Suprapubic skin (tissue), 4 donors: ENCODE data around the gene CASQ2.

Experiments
- EP300 ChIP-seq: sonication (generic); formaldehyde crosslinking; IDR thresholded peaks from one replicate; pipeline ENCODE4 v1.6.1; 2017; ENCODE audit warnings: antibody characterized with exemption
- POLR2A ChIP-seq, 2 donors: fragments of 450-650 bp; IDR thresholded peaks; one replicate each; pipeline ENCODE4 v1.6.1; 2017; ENCODE audit warnings: antibody characterized with exemption in 2 of 2, mild to moderate bottlenecking in 2 of 2, moderate library complexity in 2 of 2
- POLR2AphosphoS5 ChIP-seq, 3 donors: sonication (generic); formaldehyde crosslinking; IDR thresholded peaks; one replicate each; pipeline ENCODE4 v1.6.1; 2017; ENCODE audit warnings: antibody characterized with exemption in 3 of 3
- TF ChIP-seq, protein P1 (sequence below), 2 donors: fragments of 200-600 bp in 1 of 2; fragments of 450-650 bp in 1 of 2; sonication (generic) in 1 of 2; IDR thresholded peaks; one replicate each; pipeline ENCODE4 v1.5.1; 2016 to 2019; ENCODE audit warnings: antibody characterized with exemption in 2 of 2, mild to moderate bottlenecking in 1 of 2, moderate library complexity in 1 of 2

DNA sequence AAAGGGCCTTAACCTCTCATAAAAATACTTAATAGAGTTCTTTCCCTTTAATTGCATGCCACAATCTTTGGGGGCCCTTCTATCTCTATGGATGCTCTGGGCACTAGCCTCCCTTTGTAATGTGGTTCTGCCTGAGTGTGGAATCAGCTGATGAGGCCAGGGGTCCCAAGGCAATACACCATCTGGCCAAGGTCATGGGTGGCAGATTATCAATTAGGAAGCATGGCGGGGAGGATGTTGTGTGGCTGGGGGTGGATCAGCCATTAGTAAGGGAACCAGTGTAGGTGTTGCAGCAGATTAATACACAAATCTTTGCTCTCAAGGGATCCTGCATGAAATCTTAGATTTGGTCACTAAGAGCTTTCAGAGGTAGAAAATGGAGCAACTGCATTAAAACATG, 37.1 kb upstream of the CASQ2 start:
- TF ChIP-seq, protein P1, sequence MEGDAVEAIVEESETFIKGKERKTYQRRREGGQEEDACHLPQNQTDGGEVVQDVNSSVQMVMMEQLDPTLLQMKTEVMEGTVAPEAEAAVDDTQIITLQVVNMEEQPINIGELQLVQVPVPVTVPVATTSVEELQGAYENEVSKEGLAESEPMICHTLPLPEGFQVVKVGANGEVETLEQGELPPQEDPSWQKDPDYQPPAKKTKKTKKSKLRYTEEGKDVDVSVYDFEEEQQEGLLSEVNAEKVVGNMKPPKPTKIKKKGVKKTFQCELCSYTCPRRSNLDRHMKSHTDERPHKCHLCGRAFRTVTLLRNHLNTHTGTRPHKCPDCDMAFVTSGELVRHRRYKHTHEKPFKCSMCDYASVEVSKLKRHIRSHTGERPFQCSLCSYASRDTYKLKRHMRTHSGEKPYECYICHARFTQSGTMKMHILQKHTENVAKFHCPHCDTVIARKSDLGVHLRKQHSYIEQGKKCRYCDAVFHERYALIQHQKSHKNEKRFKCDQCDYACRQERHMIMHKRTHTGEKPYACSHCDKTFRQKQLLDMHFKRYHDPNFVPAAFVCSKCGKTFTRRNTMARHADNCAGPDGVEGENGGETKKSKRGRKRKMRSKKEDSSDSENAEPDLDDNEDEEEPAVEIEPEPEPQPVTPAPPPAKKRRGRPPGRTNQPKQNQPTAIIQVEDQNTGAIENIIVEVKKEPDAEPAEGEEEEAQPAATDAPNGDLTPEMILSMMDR (IDR thresholded peaks at IDR 0.05): no peak
- TF ChIP-seq POLR2A (IDR thresholded peaks at IDR 0.05) (no peak), POLR2AphosphoS5 (IDR thresholded peaks at IDR 0.05) (no peak), EP300 (no peak)
